HG03378 (cell line): ENCODE data around the gene LRCOL1.

Experiments used
- ATAC-seq: cut with Tn5 transposase; IDR thresholded peaks from one replicate; pipeline ENCODE4 v1.9.1; 2021; ENCODE audit warnings: mild to moderate bottlenecking, moderate library complexity; ENCODE audit not compliant: unreplicated experiment

Gene LRCOL1

GRCh38 chr12:132583736-132584135, 26.6 kb downstream of the LRCOL1 start:
- ATAC-seq, result no peak

- ATAC-seq, result no peak
Observed at GRCh38 chr12:132583411-132583710, 27.0 kb downstream of the LRCOL1 start.

GRCh38 chr12:132582582-132583410, 27.6 kb downstream of the LRCOL1 start:
- no peak for ATAC-seq

- no peak for ATAC-seq
Observed at GRCh38 chr12:132582058-132582420, 28.3 kb downstream of the LRCOL1 start.

DNA sequence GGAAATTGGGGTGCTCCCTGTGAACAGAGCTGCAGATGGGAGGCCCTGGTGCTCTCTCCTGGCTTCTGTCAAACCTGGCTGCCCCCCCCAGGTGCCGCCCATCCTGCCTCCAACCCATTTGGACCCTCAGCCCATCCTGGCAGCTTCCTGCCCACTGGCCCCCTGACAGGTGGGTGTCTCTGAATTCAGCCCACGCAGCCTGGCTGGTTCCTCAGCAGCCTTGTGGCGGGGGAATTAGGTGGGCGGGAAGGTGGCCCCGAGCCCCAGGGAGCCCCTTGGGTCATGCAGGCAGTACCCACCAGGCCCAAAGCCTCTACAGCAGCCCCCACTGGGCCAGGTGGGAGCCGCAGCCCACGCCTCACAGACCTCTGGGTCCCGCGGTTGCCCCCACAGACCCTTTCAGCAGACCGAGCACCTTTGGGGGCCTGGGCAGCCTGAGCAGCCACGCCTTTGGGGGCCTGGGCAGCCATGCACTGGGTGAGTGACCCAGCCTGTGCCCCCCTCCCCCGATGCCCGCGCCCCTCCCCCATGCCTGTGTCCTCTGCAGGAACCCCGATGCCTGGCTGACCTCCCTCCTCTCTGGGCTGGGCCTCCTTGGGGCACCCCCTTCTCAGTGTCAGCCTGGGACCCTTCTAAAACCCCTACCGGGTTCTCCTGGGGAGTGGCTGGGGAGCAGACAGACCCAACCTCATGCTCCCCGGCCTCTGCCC, 28.9 kb downstream of the LRCOL1 start:
- ATAC-seq, result no peak

DNA sequence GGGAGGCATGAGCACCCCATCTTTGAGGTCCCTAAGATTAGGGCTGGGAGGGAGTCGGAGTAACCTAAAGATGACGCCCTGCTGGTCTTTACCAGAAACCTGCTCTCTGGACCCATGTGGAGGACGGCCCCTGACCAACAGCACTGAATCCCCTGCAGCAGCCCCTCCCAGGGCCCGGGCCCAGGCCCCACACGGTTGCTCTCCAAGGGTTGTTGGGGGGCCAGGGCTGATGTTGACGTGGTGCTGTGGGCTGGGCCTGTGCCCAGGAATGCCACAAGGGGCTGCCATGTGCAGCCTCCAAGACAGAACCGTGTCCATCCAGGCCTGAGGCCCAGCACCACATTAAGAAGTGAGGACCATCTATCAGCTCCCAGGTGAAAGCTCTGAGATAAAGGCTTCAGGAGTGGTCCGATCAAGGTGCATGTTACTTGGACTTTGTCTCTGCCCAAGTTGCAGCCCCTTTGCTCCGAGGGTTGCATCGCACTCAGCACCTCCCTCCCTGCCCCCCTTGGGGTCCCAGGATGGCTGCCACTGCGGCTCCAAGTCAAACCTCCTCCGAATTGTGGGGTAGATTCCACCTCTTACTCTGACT, 29.6 kb downstream of the LRCOL1 start:
- no peak for ATAC-seq

DNA sequence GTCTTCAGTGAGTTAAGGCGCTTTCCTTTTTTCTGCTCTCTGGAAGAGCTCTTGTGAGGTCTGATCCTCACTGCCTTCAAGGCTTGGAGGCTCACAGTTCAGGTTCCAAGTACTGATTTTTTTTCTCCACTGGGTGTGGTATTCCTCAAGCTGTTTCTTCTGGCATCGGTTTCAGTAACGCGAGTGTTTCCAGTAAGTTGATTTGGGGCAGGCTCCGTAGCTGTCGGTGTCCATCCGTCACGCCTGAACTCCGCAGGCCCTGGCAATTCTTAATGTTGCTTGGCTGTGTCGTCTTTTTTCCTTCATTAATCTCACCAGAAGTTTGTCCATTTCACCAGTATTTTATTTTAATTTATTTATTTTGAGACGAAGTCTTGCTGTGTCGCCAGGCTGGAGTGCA, 30.6 kb downstream of the LRCOL1 start:
- no peak for ATAC-seq

DNA sequence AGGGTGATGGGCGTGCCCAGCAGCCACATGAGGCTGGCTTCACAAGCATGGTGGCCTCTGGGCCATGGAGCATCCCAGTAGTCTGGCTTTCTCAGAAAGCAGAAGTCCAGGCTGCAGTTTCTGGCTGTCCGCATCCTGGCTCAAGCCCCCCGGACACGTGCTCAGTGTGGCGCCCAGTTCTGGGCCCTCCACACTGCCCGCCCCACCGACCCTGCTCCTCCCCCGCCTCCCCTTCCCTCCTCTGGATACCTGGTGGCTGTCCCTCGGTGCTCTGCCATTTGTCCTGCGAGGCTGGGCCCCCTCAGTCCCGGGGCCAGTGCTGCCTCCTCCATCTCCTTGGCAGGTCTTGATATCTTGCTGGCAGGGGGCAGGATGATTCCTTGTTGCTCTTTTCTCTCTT, 31.6 kb downstream of the LRCOL1 start:
- ATAC-seq, result no peak

DNA sequence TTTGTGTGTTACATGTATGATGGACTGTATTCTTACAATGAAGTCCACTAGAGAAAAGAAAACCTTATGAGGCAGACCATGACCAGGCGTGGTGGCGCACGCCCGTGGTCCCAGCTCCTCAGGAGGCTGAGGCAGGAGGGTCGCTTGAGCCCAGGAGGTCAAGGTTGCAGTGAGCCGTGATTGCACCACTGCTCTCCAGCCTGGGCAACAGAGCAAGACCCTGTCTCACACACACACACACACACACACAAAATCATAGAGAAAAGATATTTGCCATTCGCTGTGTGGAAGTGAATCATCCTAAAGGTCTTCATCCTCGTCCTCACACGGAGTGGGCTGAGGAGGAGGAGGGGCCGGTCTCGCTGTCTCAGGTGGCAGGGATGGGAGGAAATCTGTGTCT, 32.3 kb downstream of the LRCOL1 start:
- no peak for ATAC-seq

- no peak for ATAC-seq
Observed at GRCh38 chr12:132577191-132577920, 33.0 kb downstream of the LRCOL1 start.

DNA sequence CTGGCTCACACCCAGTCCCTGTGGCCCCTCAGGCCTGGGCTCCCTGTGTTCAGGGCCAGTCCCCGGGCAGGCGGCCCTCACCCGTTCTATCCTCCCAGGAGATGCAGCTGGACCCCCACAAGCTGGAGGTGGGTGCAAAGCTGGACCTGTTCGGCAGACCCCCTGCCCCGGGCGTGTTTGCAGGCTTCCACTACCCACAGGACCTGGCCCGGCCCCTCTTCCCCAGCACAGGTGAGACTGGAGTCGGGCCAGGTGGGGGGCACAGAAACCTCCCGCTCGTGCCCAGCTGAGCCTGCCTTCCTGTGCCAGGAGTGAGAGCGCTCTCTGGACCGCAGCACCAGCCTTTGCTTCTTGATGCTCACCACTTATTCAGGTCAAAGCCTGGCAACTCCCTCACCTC, 33.7 kb downstream of the LRCOL1 start:
- no peak for ATAC-seq

DNA sequence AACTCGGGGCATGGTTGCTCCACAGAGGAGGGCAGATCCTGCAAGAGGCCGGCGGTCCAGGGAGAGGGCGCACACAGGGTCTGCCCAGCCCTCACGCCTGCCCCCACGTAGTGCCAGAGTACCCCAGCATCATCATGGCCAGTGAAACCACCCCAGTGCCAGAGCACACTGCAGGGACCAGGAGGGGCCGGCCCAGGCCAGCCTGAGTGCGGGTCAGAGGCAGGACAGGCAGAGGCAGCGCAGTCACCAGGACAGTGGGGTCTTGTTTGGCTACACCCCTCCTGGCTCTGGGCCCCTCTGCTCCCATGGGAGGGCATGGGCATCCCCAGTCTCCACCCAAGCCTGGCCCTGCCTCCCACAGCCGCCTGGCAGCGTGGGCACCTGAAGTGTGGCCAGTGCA, 34.7 kb downstream of the LRCOL1 start:
- no peak for ATAC-seq

GRCh38 chr12:132574271-132574996, 35.9 kb downstream of the LRCOL1 start:
- no peak for ATAC-seq

- no peak for ATAC-seq
Observed at GRCh38 chr12:132572801-132573760, 37.3 kb downstream of the LRCOL1 start.

DNA sequence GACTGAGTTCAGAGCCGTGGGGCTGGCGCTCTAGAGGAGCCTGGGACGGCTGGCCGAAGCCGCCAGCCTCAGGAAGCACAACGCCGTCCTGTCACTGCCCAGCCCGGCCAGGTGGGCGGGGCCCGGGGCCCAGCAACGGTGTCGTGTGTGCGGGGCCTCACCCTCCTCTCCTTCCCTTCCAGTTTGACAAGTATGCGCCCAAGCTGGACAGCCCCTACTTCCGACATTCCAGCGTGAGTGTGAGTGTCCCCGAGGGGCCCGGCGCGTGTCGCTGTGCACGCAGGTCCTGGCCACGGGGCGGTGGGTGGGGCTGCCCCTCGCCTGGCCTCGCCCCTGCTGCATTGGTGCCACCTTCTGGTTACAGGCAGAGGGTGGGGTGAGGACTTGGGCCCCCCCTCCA, 38.3 kb downstream of the LRCOL1 start:
- ATAC-seq, result no peak

DNA sequence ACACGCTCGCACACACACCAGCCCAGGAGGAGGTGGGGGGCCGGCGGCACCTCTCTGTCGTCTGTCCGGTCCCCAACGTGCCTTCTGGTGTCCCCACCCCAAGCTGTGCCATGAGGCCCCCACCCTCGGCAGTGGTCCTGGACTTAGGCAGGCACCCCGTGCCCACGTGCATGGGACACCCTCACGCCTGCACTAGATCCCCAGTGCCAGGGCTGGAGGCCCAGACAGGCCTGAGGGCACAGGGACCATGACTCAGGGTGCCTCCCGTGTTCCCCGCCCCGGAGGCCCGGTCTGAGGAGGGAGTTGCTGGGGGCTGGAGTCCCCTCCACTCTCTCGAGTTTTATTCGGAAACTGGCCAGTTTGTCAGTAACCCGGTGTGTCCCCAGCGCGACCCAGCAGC, 38.8 kb downstream of the LRCOL1 start:
- ATAC-seq, result no peak

DNA sequence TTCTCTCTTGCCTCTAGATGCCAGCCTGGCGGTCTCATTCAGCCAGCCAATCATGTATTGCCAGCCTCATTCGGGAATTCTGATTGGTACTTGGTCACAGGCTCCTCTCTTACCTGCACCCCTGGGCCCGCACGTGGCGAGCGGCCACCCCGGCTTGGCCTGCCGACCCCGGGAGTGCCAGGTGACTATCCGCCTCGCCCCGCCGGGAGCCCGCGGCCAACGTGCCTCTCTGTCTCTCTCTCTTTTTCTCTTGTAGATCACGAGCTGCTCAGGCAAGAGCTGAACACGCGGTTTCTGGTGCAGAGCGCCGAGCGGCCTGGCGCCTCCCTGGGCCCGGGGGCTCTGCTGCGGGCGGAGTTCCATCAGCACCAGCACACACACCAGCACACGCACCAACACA, 39.3 kb downstream of the LRCOL1 start:
- no peak for ATAC-seq

GRCh38 chr12:132570635-132571034, 39.7 kb downstream of the LRCOL1 start:
- no peak for ATAC-seq

- ATAC-seq, result no peak
Observed at GRCh38 chr12:132569856-132570480, 40.4 kb downstream of the LRCOL1 start.
